GM21786 (cell line): Measurements from ENCODE around the gene PAQR3.
"Not testable (repeated sequence)": the region's sequence is repeated elsewhere in the genome, so short reads cannot be mapped to it uniquely, and the experiment has no call there.

Source experiments
- ATAC-seq: cut with Tn5 transposase; IDR thresholded peaks from one replicate; pipeline ENCODE4 v1.9.1; 2021; ENCODE audit not compliant: unreplicated experiment

The PAQR3 gene

GRCh38 chr4:78930016-78930629 is 9.1 kb downstream of the PAQR3 start:
- ATAC-seq = no peak

- no peak for ATAC-seq
These were observed 10.4 kb downstream of the PAQR3 start for GRCh38 chr4:78928835-78929234.

- ATAC-seq = no peak
These were observed 12.4 kb downstream of the PAQR3 start for GRCh38 chr4:78926826-78927225.

- ATAC-seq = peak; percentile 77
These were observed 15.6 kb downstream of the PAQR3 start for GRCh38 chr4:78923464-78924312.

- ATAC-seq = no peak
These were observed 17.0 kb downstream of the PAQR3 start for GRCh38 chr4:78922207-78922606.

GRCh38 chr4:78910612-78911011 is 28.6 kb downstream of the PAQR3 start:
- no peak for ATAC-seq

GRCh38 chr4:78908974-78909373 is 30.3 kb downstream of the PAQR3 start:
- not testable (repeated sequence) for ATAC-seq

GRCh38 chr4:78907638-78908037 is 31.6 kb downstream of the PAQR3 start:
- ATAC-seq = no peak

GRCh38 chr4:78904143-78904542 is 35.1 kb downstream of the PAQR3 start:
- no peak for ATAC-seq

GRCh38 chr4:78902298-78902697 is 36.9 kb downstream of the PAQR3 start:
- no peak for ATAC-seq

GRCh38 chr4:78901882-78902281 is 37.4 kb downstream of the PAQR3 start:
- no peak for ATAC-seq

GRCh38 chr4:78899302-78899701 is 39.9 kb downstream of the PAQR3 start:
- no peak for ATAC-seq

- ATAC-seq = no peak
These were observed 49.3 kb downstream of the PAQR3 start for GRCh38 chr4:78889955-78890354.

GRCh38 chr4:78885598-78885997 is 53.6 kb downstream of the PAQR3 start:
- ATAC-seq = no peak

GRCh38 chr4:78880874-78881492 is 58.3 kb downstream of the PAQR3 start:
- no peak for ATAC-seq

GRCh38 chr4:78878031-78878430 is 61.2 kb downstream of the PAQR3 start:
- ATAC-seq = no peak

- ATAC-seq = no peak
These were observed 62.5 kb downstream of the PAQR3 start for GRCh38 chr4:78876568-78877320.

- ATAC-seq = no peak
These were observed 69.2 kb downstream of the PAQR3 start for GRCh38 chr4:78870056-78870455.

GRCh38 chr4:78868712-78869111 is 70.5 kb downstream of the PAQR3 start:
- not testable (repeated sequence) for ATAC-seq

- no peak for ATAC-seq
These were observed 73.8 kb downstream of the PAQR3 start for GRCh38 chr4:78865451-78865850.

GRCh38 chr4:78864405-78865024 is 74.7 kb downstream of the PAQR3 start:
- ATAC-seq = no peak
